Measurements from ENCODE around the gene GYPC. TPM values are rescaled to one million over a fixed set of nuclear protein-coding genes. Genes with fewer than 3 reads are reported as not detected.

Gene GYPC
- total and polyA plus RNA-seq, 2 of the 4 experiments (the other 2 are of a cell fraction) = 53.4 to 96.3 TPM

DNA sequence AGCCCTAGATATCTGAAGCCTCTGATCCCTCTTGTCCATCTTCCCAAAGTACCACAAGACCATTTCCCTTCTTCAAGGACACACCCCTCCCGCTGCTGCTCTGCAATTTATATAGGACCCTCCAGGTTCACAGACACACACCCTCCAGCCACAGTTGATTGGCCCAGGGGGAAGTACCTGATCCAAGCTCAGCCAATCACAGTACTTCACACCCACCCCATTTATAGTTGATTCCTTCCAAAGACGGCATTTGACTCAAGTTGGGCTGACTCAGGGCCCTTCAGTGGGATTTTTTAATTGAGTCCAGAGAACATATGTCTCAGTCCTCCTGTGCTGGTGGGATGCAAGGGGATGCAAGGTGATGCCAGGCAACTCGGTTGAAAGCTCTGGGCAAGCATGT, 59.2 kb downstream of the GYPC start:
- CTCF ChIA-PET = no interaction called here
- in situ Hi-C loops (cut with MboI; ENCODE audit: low sequenced_read_pairs) = no loop called here
- no peak overlapping the region for H4K91ac ChIP-seq (ENCODE audit: insufficient read depth, low read depth, low read length)
- H4K20me1 ChIP-seq (ENCODE audit: insufficient read depth, low read length) = no peaks in the 10 kb centered on the region
- H4K8ac ChIP-seq (ENCODE audit: low read depth in 2 of 2, low read length in 2 of 2) = no peak overlapping the region
- no peaks in the 10 kb centered on the region for H3K79me1 ChIP-seq (ENCODE audit: low read depth in 1 of 2, low read length in 2 of 2)
- no peak overlapping the region for H4K5ac ChIP-seq (ENCODE audit: low read depth, low read length)
- H2BK5ac ChIP-seq (ENCODE audit: low read depth, low read length, poor library complexity, severe bottlenecking) = no peak overlapping the region
- H3K56ac ChIP-seq (ENCODE audit: extremely low read depth, insufficient read depth, low read length) = no peak overlapping the region
- no peaks in the 10 kb centered on the region for H3K36me3 ChIP-seq (ENCODE audit: control insufficient read depth, insufficient read depth, low read length)
- H3K9me3 ChIP-seq (ENCODE audit: control insufficient read depth, insufficient read depth, low read length) = no peaks in the 10 kb centered on the region
- dilution Hi-C loops (cut with HindIII; ENCODE audit: low sequenced_read_pairs, unreplicated experiment) = no loop called here
- H2AK5ac ChIP-seq (ENCODE audit: low read depth, low read length) = no peak overlapping the region
- H2BK15ac ChIP-seq (ENCODE audit: low read depth, low read length) = no peak overlapping the region
- H3K4me3 ChIP-seq (ENCODE audit: insufficient read depth, low read depth, low read length) = no peak overlapping the region
- no peak overlapping the region for H3K27ac ChIP-seq (ENCODE audit: insufficient read depth, low read length)
- intact Hi-C loops (cut with micrococcal nuclease) = no loop called here
- H3K9me1 ChIP-seq (ENCODE audit: insufficient read depth, low read length) = no peaks in the 10 kb centered on the region
- no peak overlapping the region for H2AK9ac ChIP-seq (replicated peaks; ENCODE audit: low read depth, low read length, poor library complexity)
- peaks cover 13% of the 10 kb centered on the region for H3K27me3 ChIP-seq (ENCODE audit: control insufficient read depth, insufficient read depth, low read length)
- no peak overlapping the region for H3K9ac ChIP-seq (ENCODE audit: low read depth, low read length)
- H3K4me2 ChIP-seq (ENCODE audit: low read depth, low read length) = no peak overlapping the region
- H3K4me1 ChIP-seq (ENCODE audit: control insufficient read depth, insufficient read depth, low read length) = no peaks in the 10 kb centered on the region
- H3K14ac ChIP-seq (replicated peaks; ENCODE audit: low read depth, low read length) = no peak overlapping the region
- no peak for ATAC-seq (ENCODE audit: low read depth)
- no peak overlapping the region for H3K23ac ChIP-seq (ENCODE audit: low read depth, low read length)
- H2BK20ac ChIP-seq (ENCODE audit: low read depth, low read length) = no peak overlapping the region
- no peak overlapping the region for H2BK120ac ChIP-seq (ENCODE audit: low read depth, low read length)
- H3K18ac ChIP-seq (ENCODE audit: low read depth, low read length) = no peak overlapping the region
- peak overlapping the region; percentile 29 for H2AFZ ChIP-seq (replicated peaks; ENCODE audit: low read length, poor library complexity)
- no TSS peak for BruUV-seq (replicated peaks)
- WGBS, 2 experiments (ENCODE audit: extremely low coverage in 2 of 2, insufficient read length in 1 of 2) = no CpG with 5 or more reads among the region's 3 CpGs
- no peak for DNase-seq
- TF ChIP-seq, protein P1, sequence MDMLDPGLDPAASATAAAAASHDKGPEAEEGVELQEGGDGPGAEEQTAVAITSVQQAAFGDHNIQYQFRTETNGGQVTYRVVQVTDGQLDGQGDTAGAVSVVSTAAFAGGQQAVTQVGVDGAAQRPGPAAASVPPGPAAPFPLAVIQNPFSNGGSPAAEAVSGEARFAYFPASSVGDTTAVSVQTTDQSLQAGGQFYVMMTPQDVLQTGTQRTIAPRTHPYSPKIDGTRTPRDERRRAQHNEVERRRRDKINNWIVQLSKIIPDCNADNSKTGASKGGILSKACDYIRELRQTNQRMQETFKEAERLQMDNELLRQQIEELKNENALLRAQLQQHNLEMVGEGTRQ (IDR thresholded peaks at IDR 0.05; ENCODE audit: low read depth, low read length) = no peak
- TF ChIP-seq, protein P2, sequence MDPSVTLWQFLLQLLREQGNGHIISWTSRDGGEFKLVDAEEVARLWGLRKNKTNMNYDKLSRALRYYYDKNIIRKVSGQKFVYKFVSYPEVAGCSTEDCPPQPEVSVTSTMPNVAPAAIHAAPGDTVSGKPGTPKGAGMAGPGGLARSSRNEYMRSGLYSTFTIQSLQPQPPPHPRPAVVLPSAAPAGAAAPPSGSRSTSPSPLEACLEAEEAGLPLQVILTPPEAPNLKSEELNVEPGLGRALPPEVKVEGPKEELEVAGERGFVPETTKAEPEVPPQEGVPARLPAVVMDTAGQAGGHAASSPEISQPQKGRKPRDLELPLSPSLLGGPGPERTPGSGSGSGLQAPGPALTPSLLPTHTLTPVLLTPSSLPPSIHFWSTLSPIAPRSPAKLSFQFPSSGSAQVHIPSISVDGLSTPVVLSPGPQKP (IDR thresholded peaks at IDR 0.05; ENCODE audit: borderline replicate concordance, low read depth, low read length) = no peak
- TF ChIP-seq RFX5 (IDR thresholded peaks at IDR 0.05; ENCODE audit: low read depth, low read length) (no peak), CEBPB (IDR thresholded peaks at IDR 0.05; ENCODE audit: low read depth, low read length) (no peak), RAD21 (IDR thresholded peaks at IDR 0.05; ENCODE audit: low read length) (no peak), CHD1 (IDR thresholded peaks at IDR 0.05; ENCODE audit: low read depth, low read length) (no peak), NFE2L2 (IDR thresholded peaks at IDR 0.05; ENCODE audit: low read depth, low read length) (no peak), MXI1 (IDR thresholded peaks at IDR 0.05; ENCODE audit: borderline replicate concordance, low read depth, low read length) (no peak), POLR2A (IDR thresholded peaks at IDR 0.05; ENCODE audit: low read depth, low read length) (no peak)
- TF ChIP-seq, protein P3, sequence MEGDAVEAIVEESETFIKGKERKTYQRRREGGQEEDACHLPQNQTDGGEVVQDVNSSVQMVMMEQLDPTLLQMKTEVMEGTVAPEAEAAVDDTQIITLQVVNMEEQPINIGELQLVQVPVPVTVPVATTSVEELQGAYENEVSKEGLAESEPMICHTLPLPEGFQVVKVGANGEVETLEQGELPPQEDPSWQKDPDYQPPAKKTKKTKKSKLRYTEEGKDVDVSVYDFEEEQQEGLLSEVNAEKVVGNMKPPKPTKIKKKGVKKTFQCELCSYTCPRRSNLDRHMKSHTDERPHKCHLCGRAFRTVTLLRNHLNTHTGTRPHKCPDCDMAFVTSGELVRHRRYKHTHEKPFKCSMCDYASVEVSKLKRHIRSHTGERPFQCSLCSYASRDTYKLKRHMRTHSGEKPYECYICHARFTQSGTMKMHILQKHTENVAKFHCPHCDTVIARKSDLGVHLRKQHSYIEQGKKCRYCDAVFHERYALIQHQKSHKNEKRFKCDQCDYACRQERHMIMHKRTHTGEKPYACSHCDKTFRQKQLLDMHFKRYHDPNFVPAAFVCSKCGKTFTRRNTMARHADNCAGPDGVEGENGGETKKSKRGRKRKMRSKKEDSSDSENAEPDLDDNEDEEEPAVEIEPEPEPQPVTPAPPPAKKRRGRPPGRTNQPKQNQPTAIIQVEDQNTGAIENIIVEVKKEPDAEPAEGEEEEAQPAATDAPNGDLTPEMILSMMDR (conservative IDR thresholded peaks at IDR 0.05; ENCODE audit: low read depth, low read length) = no peak
- POLR2A ChIA-PET (ENCODE audit: unreplicated experiment) = no interaction called here
- no peak overlapping the region for H3K4ac ChIP-seq (ENCODE audit: low read depth, low read length)
